Measurements from ENCODE around the gene RDH8.

DNA sequence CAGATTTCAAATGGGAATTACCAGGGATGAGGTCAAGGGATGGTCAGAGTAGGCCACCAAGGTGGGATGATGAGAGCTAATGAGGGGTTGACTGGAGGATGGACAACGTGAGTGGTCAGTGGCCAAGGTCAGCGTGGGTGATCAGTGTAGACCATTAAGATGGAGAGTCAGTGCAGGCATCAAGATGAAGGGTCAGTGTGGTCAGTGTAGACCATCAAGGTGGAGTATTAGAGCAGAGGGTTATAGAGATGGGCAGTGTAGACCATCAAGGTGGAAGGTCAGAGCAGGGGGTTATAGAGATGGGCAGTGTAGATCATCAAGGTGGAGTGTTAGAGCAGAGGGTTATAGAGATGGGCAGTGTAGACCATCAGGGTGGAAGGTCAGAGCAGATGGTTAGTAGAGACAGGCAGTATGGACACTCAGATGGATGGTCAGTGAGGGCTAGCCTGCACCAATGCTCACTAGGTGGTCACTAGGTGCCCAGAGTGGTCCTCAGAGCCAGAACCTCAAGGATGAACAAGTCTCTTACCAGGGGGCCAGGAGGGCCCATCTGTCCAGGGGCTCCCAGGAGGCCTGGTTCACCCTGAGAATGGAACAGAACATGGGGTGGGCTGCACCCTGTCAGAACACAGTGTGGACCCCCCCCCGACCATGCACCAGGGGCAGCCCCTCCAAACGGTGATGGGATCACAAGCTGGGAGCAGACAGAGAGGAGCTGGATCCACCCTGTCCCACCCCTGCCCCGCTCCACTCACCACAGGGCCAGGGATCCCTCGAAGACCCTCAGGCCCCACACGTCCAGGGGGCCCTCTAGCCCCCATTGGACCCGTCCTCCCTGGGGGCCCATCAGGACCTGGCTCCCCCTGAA lies 44.2 kb upstream of the RDH8 start:
- TF ChIP-seq FOXP2 (optimal IDR thresholded peaks at IDR 0.05; ENCODE audit: control extremely low read depth, extremely low read length, insufficient read depth) (no peak), EZH2 (IDR thresholded peaks at IDR 0.05) (no peak)

Measured in SK-N-MC (cell line).